GM12878 (cell line): ENCODE data around the gene LRRC55. TPM values are rescaled to one million over a fixed set of nuclear protein-coding genes. Genes with fewer than 3 reads are reported as not detected.

Experiments used
- ATAC-seq: fragments of 200-7000 bp; cut with Tn5 transposase; 3 replicates; pipeline ENCODE4 v1.9.1; 2020; ENCODE audit warnings: mild to moderate bottlenecking, moderate library complexity
- BruUV-seq: library from RNA; stranded (reverse); fragments of 400-500 nt; replicated peaks from 2 replicates; lab custom pipeline; 2021; lab: Mats Ljungman, UMichigan
- CTCF ChIA-PET: fragments of 300-600 bp; sonication (Branson Sonifier 250); formaldehyde crosslinking; extraction: SDS; loops from one replicate; lab custom pipeline; 2021; ENCODE audit warnings: inconsistent platforms; lab: Yijun Ruan, JAX
- POLR2A ChIA-PET: fragments of 350-600 bp; formaldehyde crosslinking; extraction: SDS; loops from one replicate; lab custom pipeline; 2021; ENCODE audit warnings: inconsistent platforms; lab: Charles Lee
- RAD21 ChIA-PET: fragments of 300-600 bp; sonication (Branson Sonifier 250); formaldehyde crosslinking; loops from one replicate; lab custom pipeline; 2023; ENCODE audit warnings: antibody characterized with exemption; ENCODE audit not compliant: unreplicated experiment; lab: Charles Lee
- SMC1A ChIA-PET: fragments of 300-600 bp; sonication (Branson Sonifier 250); formaldehyde crosslinking; loops from one replicate; lab custom pipeline; 2023; ENCODE audit not compliant: unreplicated experiment, uncharacterized antibody; lab: Charles Lee
- DNase-seq: peaks from one replicate; pipeline ENCODE4 v3.0.0-alpha.2; 2011; ENCODE audit warnings: low read depth, low spot score
- FAIRE-seq: peaks from 3 replicates; lab custom pipeline; 2011; peaks lifted over from hg19 to GRCh38; lab: Jason Lieb, UNC
- H2AFZ ChIP-seq: 2 replicates; pipeline ENCODE4 v1.6.0; 2011; ENCODE audit warnings: low read depth, low read length, control low read depth; ENCODE audit not compliant: control insufficient read depth
- H3K27ac ChIP-seq: 2 replicates; pipeline ENCODE4 v1.5.1; 2011; ENCODE audit warnings: control low read depth; ENCODE audit not compliant: control insufficient read depth, insufficient read depth
- H3K27me3 ChIP-seq, 2 experiments: replicated peaks in 1 of 2; 2 replicates each; pipeline versions ENCODE4 v1.6.0 to v1.6.1; 2011; ENCODE audit warnings: low read length in 1 of 2; ENCODE audit not compliant: control insufficient read depth in 2 of 2, insufficient read depth in 2 of 2
- H3K36me3 ChIP-seq, 2 experiments: 2 replicates each; pipeline ENCODE4 v1.5.1; 2011; ENCODE audit warnings: low read length in 1 of 2; ENCODE audit not compliant: control insufficient read depth in 2 of 2, insufficient read depth in 2 of 2
- H3K4me1 ChIP-seq: 2 replicates; pipeline ENCODE4 v1.6.1; 2011; ENCODE audit warnings: mild to moderate bottlenecking, low read length, moderate library complexity, mixed read lengths; ENCODE audit not compliant: control insufficient read depth, insufficient read depth
- H3K4me2 ChIP-seq: 2 replicates; pipeline ENCODE4 v1.6.0; 2011; ENCODE audit warnings: control low read depth; ENCODE audit not compliant: control insufficient read depth, insufficient read depth
- H3K4me3 ChIP-seq: fragments of 200-600 bp; sonication (generic); 2 replicates; pipeline ENCODE4 v1.5.1; 2016
- H3K79me2 ChIP-seq: 2 replicates; pipeline ENCODE4 v1.6.0; 2011; ENCODE audit warnings: low read length; ENCODE audit not compliant: control insufficient read depth, insufficient read depth
- H3K9ac ChIP-seq: 2 replicates; pipeline ENCODE4 v1.8.0; 2011; ENCODE audit warnings: low read length, control low read depth, mixed read lengths; ENCODE audit not compliant: control insufficient read depth, insufficient read depth
- H3K9me3 ChIP-seq: replicated peaks from 3 replicates; pipeline ENCODE4 v1.5.1; 2011; ENCODE audit warnings: mild to moderate bottlenecking, low read length; ENCODE audit not compliant: control insufficient read depth, insufficient read depth
- H4K20me1 ChIP-seq: 2 replicates; pipeline ENCODE4 v1.6.0; 2011; ENCODE audit not compliant: control insufficient read depth, insufficient read depth
- BACH1 ChIP-seq: fragments of 450-650 bp; IDR thresholded peaks from 2 replicates; pipeline ENCODE4 v1.6.1; 2017; ENCODE audit warnings: mild to moderate bottlenecking, borderline replicate concordance
- BCL11A ChIP-seq: IDR thresholded peaks from 2 replicates; pipeline ENCODE4 v1.6.1; 2011; ENCODE audit warnings: low read depth, low read length
- BMI1 ChIP-seq: fragments of 450-650 bp; IDR thresholded peaks from 2 replicates; pipeline ENCODE4 v1.6.1; 2016; ENCODE audit warnings: mild to moderate bottlenecking, moderate library complexity, borderline replicate concordance
- ESRRA ChIP-seq: IDR thresholded peaks from 2 replicates; pipeline ENCODE4 v1.6.1; 2012; ENCODE audit warnings: mild to moderate bottlenecking, low read length, improper control_type of control experiment
- GABPA ChIP-seq: IDR thresholded peaks from 2 replicates; pipeline ENCODE4 v1.6.1; 2014; ENCODE audit warnings: antibody characterized with exemption, low read depth, mild to moderate bottlenecking, inconsistent platforms
- HDGF ChIP-seq: fragments of 450-650 bp; IDR thresholded peaks from 2 replicates; pipeline ENCODE4 v1.6.1; 2016; ENCODE audit warnings: antibody characterized with exemption
- POLR2A ChIP-seq: IDR thresholded peaks from 2 replicates; pipeline ENCODE4 v1.6.1; 2011; ENCODE audit warnings: low read depth, mild to moderate bottlenecking, low read length
- POLR2AphosphoS5 ChIP-seq: IDR thresholded peaks from 2 replicates; pipeline ENCODE4 v1.6.1; 2011; ENCODE audit warnings: mild to moderate bottlenecking, low read length, inconsistent platforms
- RAD51 ChIP-seq: fragments of 450-650 bp; IDR thresholded peaks from 2 replicates; pipeline ENCODE4 v1.6.1; 2016; ENCODE audit warnings: moderate library complexity, mild to moderate bottlenecking, inconsistent platforms
- ZNF622 ChIP-seq: fragments of 450-650 bp; IDR thresholded peaks from 2 replicates; pipeline ENCODE4 v1.6.1; 2017; ENCODE audit warnings: mild to moderate bottlenecking, inconsistent platforms
- WGBS: methylation state at CpG from one replicate; pipeline ENCODE4 v1.1.6; 2016; ENCODE audit warnings: low lambda C conversion rate; ENCODE audit not compliant: insufficient replicate concordance, insufficient coverage; ENCODE audit errors: missing lambda C conversion rate; 5-methylcytosine and 5-hydroxymethylcytosine counted together
- in situ Hi-C: fragments of 300-500 bp; cut with MboI; formaldehyde crosslinking; loops from 9 replicates; pipeline ENCODE4 v1.14.3; 2018; ENCODE audit warnings: mixed read lengths
- intact Hi-C: fragments of 100-400 bp; cut with micrococcal nuclease; formaldehyde crosslinking; loops from one replicate; pipeline ENCODE4 v1.14.2; 2022; ENCODE audit not compliant: unreplicated experiment
- polyA plus RNA-seq, 11 experiments: library from polyadenylated mRNA; depleted of rRNA in 4 of 11; unstranded in 6 of 11; stranded (reverse) in 5 of 11; fragments of >200 nt; fragmentation: Nextera tagmentation in 4 of 11; fragmentation: Illumina TruSeq in 1 of 11; extraction: Ambion mirVana in 4 of 11; extraction: Trizol in 1 of 11; gene quantifications; 1 replicate in 1 of 11; 2 replicates in 10 of 11; pipeline versions ENCODE4 v1.2.1 to v1.2.3, GENCODE V29; 2011 to 2016; ENCODE audit warnings: inconsistent platforms in 2 of 11, missing spikeins in 2 of 11, low read depth in 1 of 11
- total RNA-seq, 4 experiments: library from RNA; depleted of rRNA in 3 of 4; stranded (reverse); fragments of >200 nt in 3 of 4; fragmentation: Illumina TruSeq in 1 of 4; extraction: Trizol in 1 of 4; gene quantifications; 2 replicates each; pipeline versions ENCODE4 v1.2.1 to v1.2.3, GENCODE V29; 2013 to 2021
- TF ChIP-seq, protein P1 (sequence below): fragments of 450-650 bp; formaldehyde crosslinking; IDR thresholded peaks from 2 replicates; pipeline ENCODE4 v1.4.0; 2020; ENCODE audit warnings: mild to moderate bottlenecking, moderate library complexity
- TF ChIP-seq, protein P2 (sequence below): IDR thresholded peaks from 2 replicates; pipeline ENCODE4 v1.6.1; 2012; ENCODE audit warnings: low read depth, low read length, improper control_type of control experiment
- TF ChIP-seq, protein P3 (sequence below): fragments of 450-650 bp; IDR thresholded peaks from 2 replicates; pipeline ENCODE4 v1.6.1; 2017; ENCODE audit warnings: antibody characterized with exemption, mild to moderate bottlenecking, moderate library complexity
- TF ChIP-seq, protein P4 (sequence below): IDR thresholded peaks from 2 replicates; pipeline ENCODE4 v1.6.1; 2012; ENCODE audit warnings: improper control_type of control experiment, low read depth, low read length; ENCODE audit not compliant: insufficient replicate concordance

LRRC55 gene
- total and polyA plus RNA-seq, 10 of the 15 experiments (the other 5 are each of a cell fraction or from before 2014, with no cell fraction given): 0.01 to 0.04 TPM; not detected in 8

DNA sequence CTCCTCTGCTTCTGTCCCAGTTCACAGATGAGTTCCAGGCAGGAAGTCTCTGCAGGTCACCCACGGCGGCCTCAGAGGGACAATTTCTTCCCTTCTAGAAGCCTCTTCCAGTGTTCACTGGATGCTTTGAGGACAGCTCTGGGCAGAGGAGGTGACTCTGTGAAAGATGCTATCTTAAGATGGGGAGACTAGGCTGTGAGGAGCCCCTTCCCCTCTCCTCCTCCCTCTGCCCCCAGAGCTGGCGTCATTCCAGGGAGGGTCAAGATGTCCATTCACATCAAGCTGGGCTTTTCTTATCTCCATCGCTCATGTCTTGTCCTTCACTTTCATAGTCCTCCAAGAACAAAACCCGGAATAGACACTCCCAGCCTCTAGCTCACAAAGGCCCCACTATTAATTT, 51.9 kb downstream of the LRRC55 start:
- Histone ChIP-seq H3K36me3 (no peaks in the 10 kb centered on the region), H3K4me1 (no peaks in the 10 kb centered on the region), H4K20me1 (no peaks in the 10 kb centered on the region), H3K79me2 (no peaks in the 10 kb centered on the region), H3K27me3 (peaks cover 0 to 4% of the 10 kb centered on the region in 2 experiments; a peak in 3 of 4 replicates), H2AFZ (no peak overlapping the region), H3K4me3 (no peak overlapping the region), H3K9me3 (no peaks in the 10 kb centered on the region), H3K27ac (no peak overlapping the region), H3K4me2 (no peak overlapping the region), H3K9ac (no peak overlapping the region)
- intact Hi-C loops (no loop called here), in situ Hi-C loops (no loop called here)
- ATAC-seq (no peak), FAIRE-seq (no peak), DNase-seq (no peak)
- CTCF ChIA-PET: interaction anchor here (1.2 kb wide), 1 partner anchor 15 kb away, joined by 4 read pairs; no protein-coding TSS in a partner anchor
- POLR2A ChIA-PET: no interaction called here
- RAD21 ChIA-PET: no interaction called here
- 13% methylated on average over 5 of the region's 5 CpGs for WGBS
- no TSS peak for BruUV-seq
- SMC1A ChIA-PET: no interaction called here
- TF ChIP-seq HDGF: no peak
- TF ChIP-seq POLR2A: no peak
- TF ChIP-seq, protein P1, sequence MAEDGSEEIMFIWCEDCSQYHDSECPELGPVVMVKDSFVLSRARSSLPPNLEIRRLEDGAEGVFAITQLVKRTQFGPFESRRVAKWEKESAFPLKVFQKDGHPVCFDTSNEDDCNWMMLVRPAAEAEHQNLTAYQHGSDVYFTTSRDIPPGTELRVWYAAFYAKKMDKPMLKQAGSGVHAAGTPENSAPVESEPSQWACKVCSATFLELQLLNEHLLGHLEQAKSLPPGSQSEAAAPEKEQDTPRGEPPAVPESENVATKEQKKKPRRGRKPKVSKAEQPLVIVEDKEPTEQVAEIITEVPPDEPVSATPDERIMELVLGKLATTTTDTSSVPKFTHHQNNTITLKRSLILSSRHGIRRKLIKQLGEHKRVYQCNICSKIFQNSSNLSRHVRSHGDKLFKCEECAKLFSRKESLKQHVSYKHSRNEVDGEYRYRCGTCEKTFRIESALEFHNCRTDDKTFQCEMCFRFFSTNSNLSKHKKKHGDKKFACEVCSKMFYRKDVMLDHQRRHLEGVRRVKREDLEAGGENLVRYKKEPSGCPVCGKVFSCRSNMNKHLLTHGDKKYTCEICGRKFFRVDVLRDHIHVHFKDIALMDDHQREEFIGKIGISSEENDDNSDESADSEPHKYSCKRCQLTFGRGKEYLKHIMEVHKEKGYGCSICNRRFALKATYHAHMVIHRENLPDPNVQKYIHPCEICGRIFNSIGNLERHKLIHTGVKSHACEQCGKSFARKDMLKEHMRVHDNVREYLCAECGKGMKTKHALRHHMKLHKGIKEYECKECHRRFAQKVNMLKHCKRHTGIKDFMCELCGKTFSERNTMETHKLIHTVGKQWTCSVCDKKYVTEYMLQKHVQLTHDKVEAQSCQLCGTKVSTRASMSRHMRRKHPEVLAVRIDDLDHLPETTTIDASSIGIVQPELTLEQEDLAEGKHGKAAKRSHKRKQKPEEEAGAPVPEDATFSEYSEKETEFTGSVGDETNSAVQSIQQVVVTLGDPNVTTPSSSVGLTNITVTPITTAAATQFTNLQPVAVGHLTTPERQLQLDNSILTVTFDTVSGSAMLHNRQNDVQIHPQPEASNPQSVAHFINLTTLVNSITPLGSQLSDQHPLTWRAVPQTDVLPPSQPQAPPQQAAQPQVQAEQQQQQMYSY (CRISPR knock-in tag): no peak
- no peak for TF ChIP-seq RAD51
- no peak for TF ChIP-seq BCL11A
- no peak for TF ChIP-seq ZNF622
- TF ChIP-seq, protein P2, sequence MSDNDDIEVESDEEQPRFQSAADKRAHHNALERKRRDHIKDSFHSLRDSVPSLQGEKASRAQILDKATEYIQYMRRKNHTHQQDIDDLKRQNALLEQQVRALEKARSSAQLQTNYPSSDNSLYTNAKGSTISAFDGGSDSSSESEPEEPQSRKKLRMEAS: no peak
- TF ChIP-seq BMI1: no peak
- TF ChIP-seq, protein P3, sequence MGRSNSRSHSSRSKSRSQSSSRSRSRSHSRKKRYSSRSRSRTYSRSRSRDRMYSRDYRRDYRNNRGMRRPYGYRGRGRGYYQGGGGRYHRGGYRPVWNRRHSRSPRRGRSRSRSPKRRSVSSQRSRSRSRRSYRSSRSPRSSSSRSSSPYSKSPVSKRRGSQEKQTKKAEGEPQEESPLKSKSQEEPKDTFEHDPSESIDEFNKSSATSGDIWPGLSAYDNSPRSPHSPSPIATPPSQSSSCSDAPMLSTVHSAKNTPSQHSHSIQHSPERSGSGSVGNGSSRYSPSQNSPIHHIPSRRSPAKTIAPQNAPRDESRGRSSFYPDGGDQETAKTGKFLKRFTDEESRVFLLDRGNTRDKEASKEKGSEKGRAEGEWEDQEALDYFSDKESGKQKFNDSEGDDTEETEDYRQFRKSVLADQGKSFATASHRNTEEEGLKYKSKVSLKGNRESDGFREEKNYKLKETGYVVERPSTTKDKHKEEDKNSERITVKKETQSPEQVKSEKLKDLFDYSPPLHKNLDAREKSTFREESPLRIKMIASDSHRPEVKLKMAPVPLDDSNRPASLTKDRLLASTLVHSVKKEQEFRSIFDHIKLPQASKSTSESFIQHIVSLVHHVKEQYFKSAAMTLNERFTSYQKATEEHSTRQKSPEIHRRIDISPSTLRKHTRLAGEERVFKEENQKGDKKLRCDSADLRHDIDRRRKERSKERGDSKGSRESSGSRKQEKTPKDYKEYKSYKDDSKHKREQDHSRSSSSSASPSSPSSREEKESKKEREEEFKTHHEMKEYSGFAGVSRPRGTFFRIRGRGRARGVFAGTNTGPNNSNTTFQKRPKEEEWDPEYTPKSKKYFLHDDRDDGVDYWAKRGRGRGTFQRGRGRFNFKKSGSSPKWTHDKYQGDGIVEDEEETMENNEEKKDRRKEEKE: no peak
- TF ChIP-seq POLR2AphosphoS5: no peak
- TF ChIP-seq GABPA: no peak
- TF ChIP-seq BACH1: no peak
- no peak for TF ChIP-seq ESRRA
- TF ChIP-seq, protein P4, sequence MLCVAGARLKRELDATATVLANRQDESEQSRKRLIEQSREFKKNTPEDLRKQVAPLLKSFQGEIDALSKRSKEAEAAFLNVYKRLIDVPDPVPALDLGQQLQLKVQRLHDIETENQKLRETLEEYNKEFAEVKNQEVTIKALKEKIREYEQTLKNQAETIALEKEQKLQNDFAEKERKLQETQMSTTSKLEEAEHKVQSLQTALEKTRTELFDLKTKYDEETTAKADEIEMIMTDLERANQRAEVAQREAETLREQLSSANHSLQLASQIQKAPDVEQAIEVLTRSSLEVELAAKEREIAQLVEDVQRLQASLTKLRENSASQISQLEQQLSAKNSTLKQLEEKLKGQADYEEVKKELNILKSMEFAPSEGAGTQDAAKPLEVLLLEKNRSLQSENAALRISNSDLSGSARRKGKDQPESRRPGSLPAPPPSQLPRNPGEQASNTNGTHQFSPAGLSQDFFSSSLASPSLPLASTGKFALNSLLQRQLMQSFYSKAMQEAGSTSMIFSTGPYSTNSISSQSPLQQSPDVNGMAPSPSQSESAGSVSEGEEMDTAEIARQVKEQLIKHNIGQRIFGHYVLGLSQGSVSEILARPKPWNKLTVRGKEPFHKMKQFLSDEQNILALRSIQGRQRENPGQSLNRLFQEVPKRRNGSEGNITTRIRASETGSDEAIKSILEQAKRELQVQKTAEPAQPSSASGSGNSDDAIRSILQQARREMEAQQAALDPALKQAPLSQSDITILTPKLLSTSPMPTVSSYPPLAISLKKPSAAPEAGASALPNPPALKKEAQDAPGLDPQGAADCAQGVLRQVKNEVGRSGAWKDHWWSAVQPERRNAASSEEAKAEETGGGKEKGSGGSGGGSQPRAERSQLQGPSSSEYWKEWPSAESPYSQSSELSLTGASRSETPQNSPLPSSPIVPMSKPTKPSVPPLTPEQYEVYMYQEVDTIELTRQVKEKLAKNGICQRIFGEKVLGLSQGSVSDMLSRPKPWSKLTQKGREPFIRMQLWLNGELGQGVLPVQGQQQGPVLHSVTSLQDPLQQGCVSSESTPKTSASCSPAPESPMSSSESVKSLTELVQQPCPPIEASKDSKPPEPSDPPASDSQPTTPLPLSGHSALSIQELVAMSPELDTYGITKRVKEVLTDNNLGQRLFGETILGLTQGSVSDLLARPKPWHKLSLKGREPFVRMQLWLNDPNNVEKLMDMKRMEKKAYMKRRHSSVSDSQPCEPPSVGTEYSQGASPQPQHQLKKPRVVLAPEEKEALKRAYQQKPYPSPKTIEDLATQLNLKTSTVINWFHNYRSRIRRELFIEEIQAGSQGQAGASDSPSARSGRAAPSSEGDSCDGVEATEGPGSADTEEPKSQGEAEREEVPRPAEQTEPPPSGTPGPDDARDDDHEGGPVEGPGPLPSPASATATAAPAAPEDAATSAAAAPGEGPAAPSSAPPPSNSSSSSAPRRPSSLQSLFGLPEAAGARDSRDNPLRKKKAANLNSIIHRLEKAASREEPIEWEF: no peak
